GM12878 (cell line): ENCODE measurements around the gene DENND2C. TPM values are rescaled to one million over a fixed set of nuclear protein-coding genes. Genes with fewer than 3 reads are reported as not detected.

Experiments
- ATAC-seq: fragments of 200-7000 bp; cut with Tn5 transposase; 3 replicates; pipeline ENCODE4 v1.9.1; 2020; ENCODE audit warnings: mild to moderate bottlenecking, moderate library complexity
- BruUV-seq: library from RNA; stranded (reverse); fragments of 400-500 nt; replicated peaks from 2 replicates; lab custom pipeline; 2021; lab: Mats Ljungman, UMichigan
- CTCF ChIA-PET: fragments of 300-600 bp; sonication (Branson Sonifier 250); formaldehyde crosslinking; extraction: SDS; loops from one replicate; lab custom pipeline; 2021; ENCODE audit warnings: inconsistent platforms; lab: Yijun Ruan, JAX
- POLR2A ChIA-PET: fragments of 350-600 bp; formaldehyde crosslinking; extraction: SDS; loops from one replicate; lab custom pipeline; 2021; ENCODE audit warnings: inconsistent platforms; lab: Charles Lee
- RAD21 ChIA-PET: fragments of 300-600 bp; sonication (Branson Sonifier 250); formaldehyde crosslinking; loops from one replicate; lab custom pipeline; 2023; ENCODE audit warnings: antibody characterized with exemption; ENCODE audit not compliant: unreplicated experiment; lab: Charles Lee
- SMC1A ChIA-PET: fragments of 300-600 bp; sonication (Branson Sonifier 250); formaldehyde crosslinking; loops from one replicate; lab custom pipeline; 2023; ENCODE audit not compliant: unreplicated experiment, uncharacterized antibody; lab: Charles Lee
- DNase-seq: peaks from one replicate; pipeline ENCODE4 v3.0.0-alpha.2; 2011; ENCODE audit warnings: low read depth, low spot score
- FAIRE-seq: peaks from 3 replicates; lab custom pipeline; 2011; peaks lifted over from hg19 to GRCh38; lab: Jason Lieb, UNC
- H2AFZ ChIP-seq: 2 replicates; pipeline ENCODE4 v1.6.0; 2011; ENCODE audit warnings: low read depth, low read length, control low read depth; ENCODE audit not compliant: control insufficient read depth
- H3K27ac ChIP-seq: 2 replicates; pipeline ENCODE4 v1.5.1; 2011; ENCODE audit warnings: control low read depth; ENCODE audit not compliant: control insufficient read depth, insufficient read depth
- H3K27me3 ChIP-seq, 2 experiments: replicated peaks in 1 of 2; 2 replicates each; pipeline versions ENCODE4 v1.6.0 to v1.6.1; 2011; ENCODE audit warnings: low read length in 1 of 2; ENCODE audit not compliant: control insufficient read depth in 2 of 2, insufficient read depth in 2 of 2
- H3K36me3 ChIP-seq, 2 experiments: 2 replicates each; pipeline ENCODE4 v1.5.1; 2011; ENCODE audit warnings: low read length in 1 of 2; ENCODE audit not compliant: control insufficient read depth in 2 of 2, insufficient read depth in 2 of 2
- H3K4me1 ChIP-seq: 2 replicates; pipeline ENCODE4 v1.6.1; 2011; ENCODE audit warnings: mild to moderate bottlenecking, low read length, moderate library complexity, mixed read lengths; ENCODE audit not compliant: control insufficient read depth, insufficient read depth
- H3K4me2 ChIP-seq: 2 replicates; pipeline ENCODE4 v1.6.0; 2011; ENCODE audit warnings: control low read depth; ENCODE audit not compliant: control insufficient read depth, insufficient read depth
- H3K4me3 ChIP-seq: fragments of 200-600 bp; sonication (generic); 2 replicates; pipeline ENCODE4 v1.5.1; 2016
- H3K79me2 ChIP-seq: 2 replicates; pipeline ENCODE4 v1.6.0; 2011; ENCODE audit warnings: low read length; ENCODE audit not compliant: control insufficient read depth, insufficient read depth
- H3K9ac ChIP-seq: 2 replicates; pipeline ENCODE4 v1.8.0; 2011; ENCODE audit warnings: low read length, control low read depth, mixed read lengths; ENCODE audit not compliant: control insufficient read depth, insufficient read depth
- H3K9me3 ChIP-seq: replicated peaks from 3 replicates; pipeline ENCODE4 v1.5.1; 2011; ENCODE audit warnings: mild to moderate bottlenecking, low read length; ENCODE audit not compliant: control insufficient read depth, insufficient read depth
- H4K20me1 ChIP-seq: 2 replicates; pipeline ENCODE4 v1.6.0; 2011; ENCODE audit not compliant: control insufficient read depth, insufficient read depth
- EP300 ChIP-seq, 2 experiments: fragments of 150-350 bp in 1 of 2; IDR thresholded peaks; 2 replicates each; pipeline ENCODE4 v1.6.1; 2011 to 2012; ENCODE audit warnings: low read depth in 2 of 2, low read length in 2 of 2, borderline replicate concordance in 1 of 2, improper control_type of control experiment in 1 of 2, inconsistent platforms in 1 of 2; ENCODE audit not compliant: control insufficient read depth in 1 of 2
- ETV6 ChIP-seq, 2 experiments: fragments of 450-650 bp in 1 of 2; IDR thresholded peaks in 1 of 2; conservative IDR thresholded peaks in 1 of 2; 2 replicates each; pipeline ENCODE4 v1.6.1; 2014; ENCODE audit warnings: antibody characterized with exemption in 1 of 2, borderline replicate concordance in 1 of 2, low read depth in 1 of 2, mild to moderate bottlenecking in 1 of 2, moderate library complexity in 1 of 2
- EZH2 ChIP-seq: IDR thresholded peaks from 2 replicates; pipeline ENCODE4 v1.6.1; 2012; ENCODE audit warnings: low read depth, mild to moderate bottlenecking, control low read depth, inconsistent platforms, low read length, borderline replicate concordance; ENCODE audit not compliant: control insufficient read depth
- FOS ChIP-seq: IDR thresholded peaks from 3 replicates; pipeline ENCODE4 v1.6.1; 2011; ENCODE audit warnings: borderline replicate concordance; ENCODE audit not compliant: insufficient read length; ENCODE audit errors: extremely low read depth
- HCFC1 ChIP-seq: fragments of 150-350 bp; IDR thresholded peaks from 2 replicates; pipeline ENCODE4 v1.6.1; 2014; ENCODE audit warnings: low read length
- KDM1A ChIP-seq: fragments of 200-600 bp; sonication (generic); IDR thresholded peaks from 2 replicates; pipeline ENCODE4 v1.6.1; 2016; ENCODE audit warnings: borderline replicate concordance
- MEF2A ChIP-seq: IDR thresholded peaks from 2 replicates; pipeline ENCODE4 v1.6.1; 2011; ENCODE audit warnings: low read depth, mild to moderate bottlenecking, low read length, moderate library complexity; ENCODE audit not compliant: insufficient read depth
- MTA2 ChIP-seq: fragments of 450-650 bp; IDR thresholded peaks from 2 replicates; pipeline ENCODE4 v1.6.1; 2016; ENCODE audit warnings: low read depth, mild to moderate bottlenecking, moderate library complexity
- MTA3 ChIP-seq: IDR thresholded peaks from 2 replicates; pipeline ENCODE4 v1.6.1; 2012; ENCODE audit warnings: low read length, inconsistent platforms, borderline replicate concordance
- MXI1 ChIP-seq: fragments of 150-350 bp; IDR thresholded peaks from 2 replicates; pipeline ENCODE4 v1.6.1; 2011; ENCODE audit warnings: low read depth, mild to moderate bottlenecking, inconsistent platforms, low read length, improper control_type of control experiment
- MYB ChIP-seq: fragments of 150-350 bp; IDR thresholded peaks from 2 replicates; pipeline ENCODE4 v1.6.1; 2014; ENCODE audit warnings: mild to moderate bottlenecking, low read depth, low read length, borderline replicate concordance
- NR2C2 ChIP-seq: IDR thresholded peaks from 2 replicates; pipeline ENCODE4 v1.6.1; 2011; ENCODE audit warnings: borderline replicate concordance, low read depth; ENCODE audit not compliant: control insufficient read depth, insufficient read length
- PAX8 ChIP-seq: fragments of 450-650 bp; IDR thresholded peaks from 2 replicates; pipeline ENCODE4 v1.6.1; 2017; ENCODE audit warnings: mild to moderate bottlenecking, moderate library complexity
- PML ChIP-seq: IDR thresholded peaks from 2 replicates; pipeline ENCODE4 v1.6.1; 2012; ENCODE audit warnings: low read length, inconsistent platforms
- RFX5 ChIP-seq: IDR thresholded peaks from 2 replicates; pipeline ENCODE4 v1.6.1; 2011; ENCODE audit warnings: low read depth, low read length, improper control_type of control experiment
- SREBF1 ChIP-seq: IDR thresholded peaks from 2 replicates; pipeline ENCODE4 v1.6.1; 2012; ENCODE audit warnings: mild to moderate bottlenecking, low read length
- ZNF24 ChIP-seq: fragments of 450-650 bp; IDR thresholded peaks from 2 replicates; pipeline ENCODE4 v1.6.1; 2017; ENCODE audit warnings: antibody characterized with exemption, mild to moderate bottlenecking
- ZNF622 ChIP-seq: fragments of 450-650 bp; IDR thresholded peaks from 2 replicates; pipeline ENCODE4 v1.6.1; 2017; ENCODE audit warnings: mild to moderate bottlenecking, inconsistent platforms
- in situ Hi-C: fragments of 300-500 bp; cut with MboI; formaldehyde crosslinking; loops from 9 replicates; pipeline ENCODE4 v1.14.3; 2018; ENCODE audit warnings: mixed read lengths
- intact Hi-C: fragments of 100-400 bp; cut with micrococcal nuclease; formaldehyde crosslinking; loops from one replicate; pipeline ENCODE4 v1.14.2; 2022; ENCODE audit not compliant: unreplicated experiment
- polyA plus RNA-seq, 11 experiments: library from polyadenylated mRNA; depleted of rRNA in 4 of 11; unstranded in 6 of 11; stranded (reverse) in 5 of 11; fragments of >200 nt; fragmentation: Nextera tagmentation in 4 of 11; fragmentation: Illumina TruSeq in 1 of 11; extraction: Ambion mirVana in 4 of 11; extraction: Trizol in 1 of 11; gene quantifications; 1 replicate in 1 of 11; 2 replicates in 10 of 11; pipeline versions ENCODE4 v1.2.1 to v1.2.3, GENCODE V29; 2011 to 2016; ENCODE audit warnings: inconsistent platforms in 2 of 11, missing spikeins in 2 of 11, low read depth in 1 of 11
- total RNA-seq, 4 experiments: library from RNA; depleted of rRNA in 3 of 4; stranded (reverse); fragments of >200 nt in 3 of 4; fragmentation: Illumina TruSeq in 1 of 4; extraction: Trizol in 1 of 4; gene quantifications; 2 replicates each; pipeline versions ENCODE4 v1.2.1 to v1.2.3, GENCODE V29; 2013 to 2021
- TF ChIP-seq, protein P1 (sequence below): fragments of 450-650 bp; IDR thresholded peaks from 2 replicates; pipeline ENCODE4 v1.6.1; 2014; ENCODE audit warnings: mild to moderate bottlenecking
- TF ChIP-seq, protein P2 (sequence below): IDR thresholded peaks from 2 replicates; pipeline ENCODE4 v1.6.1; 2011; ENCODE audit warnings: borderline replicate concordance, low read depth, mild to moderate bottlenecking, moderate library complexity, mixed read lengths, low read length; ENCODE audit not compliant: insufficient read depth; ENCODE audit errors: extremely low read length
- TF ChIP-seq, protein P3 (sequence below): IDR thresholded peaks from 2 replicates; pipeline ENCODE4 v1.6.1; 2011; ENCODE audit warnings: borderline replicate concordance, low read depth, mild to moderate bottlenecking, moderate library complexity, low read length; ENCODE audit not compliant: insufficient read depth, poor library complexity, severe bottlenecking
- TF ChIP-seq, protein P4 (sequence below): IDR thresholded peaks from 2 replicates; pipeline ENCODE4 v1.6.1; 2011; ENCODE audit warnings: low read depth, mild to moderate bottlenecking, low read length, moderate library complexity, borderline replicate concordance; ENCODE audit errors: extremely low read depth

DENND2C gene
- total and polyA plus RNA-seq, 10 of the 15 experiments (the other 5 are each of a cell fraction or from before 2014, with no cell fraction given), result 0.01 to 0.10 (median 0.06) TPM; not detected in 3

DNA sequence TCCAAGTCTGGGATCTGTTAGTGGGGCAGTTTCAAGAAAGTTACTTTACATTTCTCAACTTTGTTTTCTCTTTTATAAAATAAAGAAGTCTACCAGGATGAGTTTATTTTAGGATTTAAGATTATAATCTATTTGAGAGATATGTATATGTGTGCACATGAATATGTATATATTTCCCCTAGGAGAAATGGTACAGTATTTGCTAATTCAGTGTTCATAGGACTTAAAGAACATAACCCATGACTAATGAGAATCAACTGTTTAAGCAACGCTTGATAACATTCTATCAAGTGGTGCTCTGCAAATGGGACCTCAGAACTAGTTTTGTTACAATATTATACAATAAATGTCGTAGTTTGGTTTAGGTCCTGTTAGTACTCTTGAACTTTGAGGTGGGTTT lies 95.5 kb downstream of the DENND2C start (continued):
- TF ChIP-seq MXI1 (no peak), MYB (no peak), PML (no peak), PAX8 (no peak), KDM1A (no peak), RFX5 (no peak), MTA3 (no peak)
- TF ChIP-seq, protein P1, sequence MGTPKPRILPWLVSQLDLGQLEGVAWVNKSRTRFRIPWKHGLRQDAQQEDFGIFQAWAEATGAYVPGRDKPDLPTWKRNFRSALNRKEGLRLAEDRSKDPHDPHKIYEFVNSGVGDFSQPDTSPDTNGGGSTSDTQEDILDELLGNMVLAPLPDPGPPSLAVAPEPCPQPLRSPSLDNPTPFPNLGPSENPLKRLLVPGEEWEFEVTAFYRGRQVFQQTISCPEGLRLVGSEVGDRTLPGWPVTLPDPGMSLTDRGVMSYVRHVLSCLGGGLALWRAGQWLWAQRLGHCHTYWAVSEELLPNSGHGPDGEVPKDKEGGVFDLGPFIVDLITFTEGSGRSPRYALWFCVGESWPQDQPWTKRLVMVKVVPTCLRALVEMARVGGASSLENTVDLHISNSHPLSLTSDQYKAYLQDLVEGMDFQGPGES, result no peak
- TF ChIP-seq, protein P2, sequence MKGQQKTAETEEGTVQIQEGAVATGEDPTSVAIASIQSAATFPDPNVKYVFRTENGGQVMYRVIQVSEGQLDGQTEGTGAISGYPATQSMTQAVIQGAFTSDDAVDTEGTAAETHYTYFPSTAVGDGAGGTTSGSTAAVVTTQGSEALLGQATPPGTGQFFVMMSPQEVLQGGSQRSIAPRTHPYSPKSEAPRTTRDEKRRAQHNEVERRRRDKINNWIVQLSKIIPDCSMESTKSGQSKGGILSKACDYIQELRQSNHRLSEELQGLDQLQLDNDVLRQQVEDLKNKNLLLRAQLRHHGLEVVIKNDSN, result no peak

DNA sequence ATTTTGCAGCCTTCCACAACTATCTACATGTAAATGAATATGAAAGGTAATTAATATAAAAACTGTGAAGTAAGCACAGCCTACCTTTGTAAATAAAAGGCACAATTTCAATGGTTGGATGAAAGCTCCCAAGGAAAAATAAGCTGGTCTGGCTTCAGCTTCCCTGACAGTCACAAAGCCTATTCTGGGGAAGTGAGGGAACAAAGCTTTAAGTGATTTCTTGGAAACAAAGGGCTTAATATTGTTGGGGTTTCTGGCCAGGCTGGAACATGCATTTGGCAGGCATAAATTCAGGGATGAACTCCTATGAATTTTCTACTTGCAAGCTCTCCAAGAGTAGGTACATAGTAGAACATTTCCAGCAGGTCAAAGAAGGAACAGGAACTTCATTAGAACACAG lies 105.7 kb downstream of the DENND2C start:
- FAIRE-seq (no peak), DNase-seq (no peak), ATAC-seq (no peak)
- H3K27me3 ChIP-seq, result no peaks in the 10 kb centered on the region
- H4K20me1 ChIP-seq, result no peaks in the 10 kb centered on the region
- H3K4me1 ChIP-seq, result peaks cover 8% of the 10 kb centered on the region
- no TSS peak for BruUV-seq
- H3K4me3 ChIP-seq, result no peak overlapping the region
- H3K36me3 ChIP-seq, result peaks cover 2 to 11% of the 10 kb centered on the region in 2 experiments; a peak in 2 of 4 replicates
- SMC1A ChIA-PET, result no interaction called here
- POLR2A ChIA-PET, result no interaction called here
- H2AFZ ChIP-seq, result no peak overlapping the region
- in situ Hi-C loops, result no loop called here
- H3K9me3 ChIP-seq, result no peaks in the 10 kb centered on the region
- CTCF ChIA-PET, result interaction anchor here (0.7 to 1.4 kb wide), 2 partner anchors 96 to 217 kb away, joined by 3 to 4 read pairs; no protein-coding TSS in a partner anchor
- H3K9ac ChIP-seq, result no peak overlapping the region
- H3K4me2 ChIP-seq, result no peak overlapping the region
- no peak overlapping the region for H3K27ac ChIP-seq
- intact Hi-C loops, result no loop called here
- H3K79me2 ChIP-seq, result no peaks in the 10 kb centered on the region
- RAD21 ChIA-PET, result no interaction called here
- TF ChIP-seq EZH2, result no peak
- no peak for TF ChIP-seq ETV6 (conservative IDR thresholded peaks at IDR 0.05 in 1 of 2, IDR thresholded peaks at IDR 0.05 in 1 of 2; ENCODE audit: borderline replicate concordance in 1 of 2, low read depth in 1 of 2)
- no peak for TF ChIP-seq NR2C2
- TF ChIP-seq MEF2A, result no peak
- TF ChIP-seq MTA2, result no peak
- no peak for TF ChIP-seq HCFC1
- no peak for TF ChIP-seq SREBF1
- TF ChIP-seq, protein P3, sequence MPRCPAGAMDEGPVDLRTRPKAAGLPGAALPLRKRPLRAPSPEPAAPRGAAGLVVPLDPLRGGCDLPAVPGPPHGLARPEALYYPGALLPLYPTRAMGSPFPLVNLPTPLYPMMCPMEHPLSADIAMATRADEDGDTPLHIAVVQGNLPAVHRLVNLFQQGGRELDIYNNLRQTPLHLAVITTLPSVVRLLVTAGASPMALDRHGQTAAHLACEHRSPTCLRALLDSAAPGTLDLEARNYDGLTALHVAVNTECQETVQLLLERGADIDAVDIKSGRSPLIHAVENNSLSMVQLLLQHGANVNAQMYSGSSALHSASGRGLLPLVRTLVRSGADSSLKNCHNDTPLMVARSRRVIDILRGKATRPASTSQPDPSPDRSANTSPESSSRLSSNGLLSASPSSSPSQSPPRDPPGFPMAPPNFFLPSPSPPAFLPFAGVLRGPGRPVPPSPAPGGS, result no peak
- TF ChIP-seq PML, result no peak
- TF ChIP-seq, protein P4, sequence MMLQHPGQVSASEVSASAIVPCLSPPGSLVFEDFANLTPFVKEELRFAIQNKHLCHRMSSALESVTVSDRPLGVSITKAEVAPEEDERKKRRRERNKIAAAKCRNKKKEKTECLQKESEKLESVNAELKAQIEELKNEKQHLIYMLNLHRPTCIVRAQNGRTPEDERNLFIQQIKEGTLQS, result no peak
- TF ChIP-seq ZNF622, result no peak
- TF ChIP-seq EP300 (IDR thresholded peaks at IDR 0.05; ENCODE audit: borderline replicate concordance in 1 of 2, control insufficient read depth in 1 of 2, low read depth in 2 of 2, low read length in 2 of 2), result no peak
- TF ChIP-seq FOS, result no peak
- no peak for TF ChIP-seq ZNF24
